GM21723 (cell line): ENCODE results near the gene ATP8A2.
"Not testable (repeated sequence)": the region's sequence is repeated elsewhere in the genome, so short reads cannot be mapped to it uniquely, and the experiment has no call there.

Experiments
- ATAC-seq: cut with Tn5 transposase; IDR thresholded peaks from one replicate; pipeline ENCODE4 v1.9.1; 2021; ENCODE audit warnings: mild to moderate bottlenecking, moderate library complexity; ENCODE audit not compliant: unreplicated experiment

The ATP8A2 gene

GRCh38 chr13:25790137-25790536 is 418.4 kb downstream of the ATP8A2 start:
- not testable (repeated sequence) for ATAC-seq

GRCh38 chr13:25795277-25795676 is 423.5 kb downstream of the ATP8A2 start:
- no peak for ATAC-seq

- no peak for ATAC-seq
Measured at GRCh38 chr13:25796474-25796873, 424.7 kb downstream of the ATP8A2 start.

GRCh38 chr13:25798998-25799397 is 427.2 kb downstream of the ATP8A2 start:
- no peak for ATAC-seq

GRCh38 chr13:25800523-25800922 is 428.7 kb downstream of the ATP8A2 start:
- no peak for ATAC-seq

GRCh38 chr13:25802579-25802978 is 430.8 kb downstream of the ATP8A2 start:
- ATAC-seq = no peak

GRCh38 chr13:25803641-25804040 is 431.9 kb downstream of the ATP8A2 start:
- ATAC-seq = no peak

- ATAC-seq = peak; percentile 86
Measured at GRCh38 chr13:25806264-25806974, 434.6 kb downstream of the ATP8A2 start.

- ATAC-seq = no peak
Measured at GRCh38 chr13:25807562-25807961, 435.8 kb downstream of the ATP8A2 start.

GRCh38 chr13:25811506-25811905 is 439.7 kb downstream of the ATP8A2 start:
- ATAC-seq = no peak

- ATAC-seq = no peak
Measured at GRCh38 chr13:25816239-25816638, 444.5 kb downstream of the ATP8A2 start.

- ATAC-seq = no peak
Measured at GRCh38 chr13:25819856-25820530, 448.2 kb downstream of the ATP8A2 start.

GRCh38 chr13:25821776-25822175 is 450.0 kb downstream of the ATP8A2 start:
- no peak for ATAC-seq

- ATAC-seq = not testable (repeated sequence)
Measured at GRCh38 chr13:25827221-25827620, 455.4 kb downstream of the ATP8A2 start.

GRCh38 chr13:25827831-25828465 is 456.2 kb downstream of the ATP8A2 start:
- no peak for ATAC-seq

GRCh38 chr13:25833761-25834160 is 462.0 kb downstream of the ATP8A2 start:
- no peak for ATAC-seq

- no peak for ATAC-seq
Measured at GRCh38 chr13:25836574-25837336, 465.0 kb downstream of the ATP8A2 start.

GRCh38 chr13:25839371-25839770 is 467.6 kb downstream of the ATP8A2 start:
- ATAC-seq = no peak

GRCh38 chr13:25840261-25840660 is 468.5 kb downstream of the ATP8A2 start:
- no peak for ATAC-seq

GRCh38 chr13:25840931-25841330 is 469.2 kb downstream of the ATP8A2 start:
- no peak for ATAC-seq

- ATAC-seq = no peak
Measured at GRCh38 chr13:25843692-25844091, 471.9 kb downstream of the ATP8A2 start.
